Activated CD8-positive, alpha-beta memory T cell treated with anti-CD3 and anti-CD28 coated beads for 1 hour (primary cell): ENCODE data around the gene CA10.

Experiments
- DNase-seq, 2 donors: peaks; one replicate each; pipeline ENCODE4 v3.0.0-alpha.2; 2020; ENCODE audit warnings: low read depth in 1 of 2; ENCODE audit errors: extremely low read depth in 1 of 2

The CA10 gene

DNA sequence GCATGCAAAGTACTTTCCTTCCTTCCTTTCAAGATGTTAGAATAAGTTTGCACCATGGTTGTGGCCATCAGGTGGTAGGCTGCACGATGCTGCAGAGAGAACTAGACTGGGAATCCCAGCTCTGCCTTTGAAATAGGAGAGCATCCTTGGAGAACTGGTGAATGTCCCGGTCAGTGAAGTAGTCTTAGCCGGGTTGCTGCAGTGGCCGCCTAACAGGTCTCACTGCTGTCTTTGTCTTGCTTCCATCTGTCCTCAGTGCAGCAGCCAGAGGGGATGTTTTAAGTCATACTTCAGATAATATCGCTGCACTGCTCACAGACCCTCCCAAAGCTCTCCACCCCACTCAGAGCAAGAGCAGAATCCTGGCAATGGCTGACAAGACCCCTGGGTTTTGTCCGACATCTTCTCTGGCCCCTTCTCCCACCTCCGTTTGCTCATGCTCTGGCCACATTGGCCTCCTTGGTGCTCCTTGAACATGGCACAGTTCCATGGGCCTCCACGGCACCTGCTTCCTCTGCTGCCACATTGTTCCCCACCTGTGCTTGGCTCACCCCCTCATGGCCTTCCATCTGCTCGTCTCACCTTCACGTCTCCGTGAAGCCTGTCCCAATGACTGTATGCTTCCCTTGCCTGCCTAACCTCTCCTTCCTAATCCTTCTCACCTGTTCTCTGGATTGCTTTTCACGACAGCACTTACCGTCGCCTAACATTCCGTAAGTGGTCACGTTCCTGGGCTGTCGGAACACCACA lies 458.3 kb downstream of the CA10 start:
- no peak for DNase-seq

DNA sequence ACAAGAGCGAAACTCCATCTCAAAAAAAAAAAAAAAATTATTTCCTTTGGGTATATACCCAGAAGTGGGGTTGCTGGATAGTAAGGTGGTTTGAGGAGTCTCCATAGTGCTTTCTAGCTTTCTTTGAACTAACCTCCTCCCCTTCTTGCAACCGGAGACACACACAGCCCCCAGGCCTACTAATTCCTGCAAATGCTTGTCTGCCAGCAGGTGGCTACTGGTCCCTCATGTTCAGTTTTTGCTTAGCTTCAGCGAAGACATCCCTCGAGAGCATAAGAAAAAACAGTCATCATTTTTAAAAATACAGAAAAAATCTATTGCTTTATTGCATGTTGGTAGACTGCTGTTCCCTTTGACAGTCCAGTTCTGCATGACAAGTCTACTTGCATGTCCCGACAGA lies 459.2 kb downstream of the CA10 start:
- no peak for DNase-seq

DNA sequence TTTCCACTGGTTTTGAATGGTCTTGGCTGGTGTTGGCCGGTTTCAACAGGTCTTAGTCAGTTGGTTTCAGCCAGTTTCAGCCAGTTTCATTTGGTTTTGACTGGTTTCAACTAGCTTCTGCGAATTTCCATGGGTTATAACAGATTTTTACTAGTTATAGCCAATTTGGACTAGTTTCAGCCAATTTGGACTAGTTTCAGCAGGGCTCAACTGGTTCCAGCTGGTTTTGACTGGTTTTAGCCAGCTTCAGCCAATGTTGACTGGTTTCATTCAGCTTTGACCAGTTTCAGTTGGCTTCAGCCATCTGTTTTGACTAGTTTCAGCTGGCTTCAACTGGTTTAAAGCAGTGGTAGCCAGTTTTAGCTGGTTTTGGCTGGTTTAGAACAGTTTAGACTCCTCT lies 465.6 kb downstream of the CA10 start:
- DNase-seq = no peak

DNA sequence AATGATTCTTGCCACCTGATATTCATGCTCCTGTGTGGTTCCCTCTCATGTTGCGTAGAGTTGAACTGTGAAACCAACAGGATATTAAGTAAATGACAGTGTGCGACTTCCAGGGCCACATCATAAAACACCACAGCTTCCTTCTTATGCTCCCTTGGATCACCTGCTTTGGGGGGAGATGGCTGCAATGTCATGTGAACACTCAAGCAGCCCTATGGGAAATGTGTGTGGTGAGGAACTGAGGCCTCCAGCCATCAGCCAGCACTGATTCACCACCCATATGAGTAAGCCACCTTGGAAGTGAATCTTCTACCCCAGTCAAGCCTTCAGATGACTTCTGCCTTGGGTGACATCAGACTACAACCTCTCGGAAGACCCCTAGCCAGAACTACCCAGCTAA lies 470.6 kb downstream of the CA10 start:
- DNase-seq = no peak

DNA sequence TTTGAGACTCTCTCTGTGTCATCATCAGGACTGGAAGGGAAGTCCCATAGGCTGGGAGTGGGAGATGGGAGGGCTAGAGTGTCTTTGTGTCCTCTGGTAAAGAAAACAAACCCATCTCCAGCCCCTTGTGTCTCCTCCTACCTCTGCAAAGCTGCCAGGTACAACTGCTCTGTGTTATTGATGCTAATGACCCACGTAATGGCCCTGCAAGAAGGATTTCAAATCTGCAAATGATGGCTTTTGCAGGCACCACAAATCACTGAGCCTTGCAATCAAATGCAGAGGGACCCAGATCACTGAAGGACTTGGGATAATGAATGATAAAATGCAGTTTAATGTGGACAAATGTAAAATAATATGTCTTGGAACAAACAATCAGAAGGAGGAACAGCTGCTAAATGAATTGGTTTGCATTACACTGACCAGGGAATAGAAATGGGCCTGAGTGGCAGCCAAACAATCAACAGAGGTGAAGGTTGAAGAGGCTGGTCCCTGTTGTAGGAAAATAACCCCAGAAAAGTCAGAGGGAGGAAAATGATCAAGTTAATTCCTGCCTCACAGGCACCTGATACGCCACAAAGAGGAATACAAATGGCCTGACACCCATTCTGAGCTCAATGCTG lies 473.1 kb downstream of the CA10 start:
- DNase-seq = no peak

DNA sequence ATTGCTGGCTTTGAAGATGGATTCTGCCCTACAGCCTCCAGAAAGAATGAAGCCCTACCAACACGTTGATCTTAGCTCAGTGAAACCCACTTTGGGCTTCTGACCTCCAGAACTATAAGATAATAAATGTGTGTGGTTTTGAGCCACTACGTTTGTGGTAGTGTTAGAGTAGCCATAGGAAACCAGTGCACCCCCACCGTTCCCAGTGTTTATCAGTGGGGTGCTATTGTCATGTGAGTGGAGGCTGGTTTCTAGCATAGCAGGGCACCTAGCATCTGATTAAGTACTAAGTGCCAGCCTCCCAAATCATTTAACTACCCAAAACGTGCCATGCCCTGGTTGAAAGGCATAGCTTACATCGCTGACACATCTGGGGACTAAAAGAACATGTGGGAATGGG lies 474.3 kb downstream of the CA10 start:
- DNase-seq = no peak

DNA sequence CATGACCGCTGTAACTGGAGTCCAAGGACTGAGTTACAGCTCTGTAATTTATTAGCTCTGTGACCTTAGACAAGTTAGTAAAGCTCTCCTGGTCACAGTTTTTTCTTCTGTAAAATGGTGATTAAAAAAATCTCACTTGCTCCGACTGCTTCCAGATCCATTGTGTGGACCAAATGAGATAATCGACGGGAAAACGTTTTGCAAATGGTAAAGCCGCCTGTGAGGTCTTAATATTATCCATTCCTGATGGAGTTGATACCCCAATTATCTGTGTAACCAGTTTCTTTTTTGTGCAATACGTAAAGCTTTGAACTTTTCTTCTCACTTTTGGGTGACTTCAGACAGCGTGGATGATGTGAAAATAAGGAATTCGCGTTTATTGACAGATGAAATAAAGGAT lies 475.2 kb downstream of the CA10 start:
- no peak for DNase-seq

DNA sequence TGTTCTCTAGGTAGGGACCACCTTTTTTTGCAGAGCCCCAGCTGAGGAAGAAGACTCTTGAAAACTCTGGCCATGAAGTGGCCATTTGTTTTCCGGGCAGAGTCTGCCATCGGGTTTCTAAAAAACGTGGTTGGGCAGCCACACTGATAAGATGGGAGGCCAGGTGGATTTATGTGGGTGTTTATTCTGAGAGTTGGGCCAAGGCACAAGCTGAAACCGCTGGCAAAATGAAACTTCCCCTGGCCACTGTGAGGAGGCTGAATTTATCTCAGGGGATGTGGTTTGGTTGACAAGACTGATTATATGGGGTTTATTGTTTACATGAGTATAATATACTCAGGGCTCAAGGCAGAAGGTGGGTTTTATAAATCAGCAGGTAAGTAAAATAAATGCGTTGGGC lies 476.4 kb downstream of the CA10 start:
- no peak for DNase-seq

DNA sequence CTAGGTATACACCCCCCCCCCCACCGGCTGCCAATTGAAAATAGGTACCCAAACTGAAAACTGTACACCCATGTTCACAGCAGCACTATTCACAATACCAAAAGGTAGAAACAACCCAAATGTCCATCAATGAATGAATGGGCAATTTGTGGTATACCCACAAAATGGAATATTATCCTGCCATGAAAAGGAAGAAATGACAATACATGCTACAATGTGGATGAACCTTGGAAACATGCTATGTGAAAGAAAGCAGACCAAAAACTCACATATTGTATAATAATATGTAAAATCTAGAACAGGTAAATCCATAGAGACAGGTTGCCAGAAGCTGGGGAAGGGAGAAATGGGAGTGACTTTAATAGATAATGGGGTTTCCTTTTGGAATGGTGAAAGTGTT lies 480.6 kb downstream of the CA10 start:
- no peak for DNase-seq

DNA sequence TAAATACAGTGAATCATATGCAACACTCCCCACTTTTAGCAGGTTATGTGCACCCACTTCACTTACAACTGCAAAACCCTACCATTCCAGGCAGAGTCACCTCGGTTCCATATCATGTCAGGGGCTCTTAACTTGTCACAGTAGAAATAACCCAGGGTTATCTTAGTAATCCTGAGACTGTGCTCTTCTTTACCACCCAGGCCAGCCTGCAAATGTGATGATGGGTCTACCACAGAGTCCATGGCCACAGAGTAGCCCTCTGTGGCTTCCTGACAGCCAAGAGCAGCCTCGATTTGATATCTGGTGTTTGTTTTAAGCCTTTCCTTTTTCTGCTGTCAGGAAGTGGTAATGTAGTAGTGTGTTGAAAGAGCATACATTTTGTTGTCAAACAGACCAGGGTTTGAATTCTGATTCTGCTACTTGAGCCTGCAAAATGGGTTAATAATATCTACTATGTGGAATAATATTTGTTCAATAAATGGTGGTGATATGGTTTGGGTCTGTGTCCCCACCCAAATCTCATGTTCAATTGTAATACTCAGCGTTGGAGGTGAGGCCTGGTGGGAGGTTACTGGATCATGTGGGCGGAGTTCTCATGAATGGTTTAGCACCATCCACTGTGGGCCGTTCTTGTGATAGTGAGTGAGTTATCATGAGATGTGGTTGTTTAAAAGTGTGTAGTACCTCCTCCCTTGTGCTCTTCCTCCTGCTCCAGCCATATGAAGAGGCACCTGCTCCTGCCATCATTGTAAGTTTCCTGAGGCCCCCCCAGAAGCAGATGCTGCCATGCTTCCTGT lies 481.6 kb downstream of the CA10 start:
- no peak for DNase-seq

DNA sequence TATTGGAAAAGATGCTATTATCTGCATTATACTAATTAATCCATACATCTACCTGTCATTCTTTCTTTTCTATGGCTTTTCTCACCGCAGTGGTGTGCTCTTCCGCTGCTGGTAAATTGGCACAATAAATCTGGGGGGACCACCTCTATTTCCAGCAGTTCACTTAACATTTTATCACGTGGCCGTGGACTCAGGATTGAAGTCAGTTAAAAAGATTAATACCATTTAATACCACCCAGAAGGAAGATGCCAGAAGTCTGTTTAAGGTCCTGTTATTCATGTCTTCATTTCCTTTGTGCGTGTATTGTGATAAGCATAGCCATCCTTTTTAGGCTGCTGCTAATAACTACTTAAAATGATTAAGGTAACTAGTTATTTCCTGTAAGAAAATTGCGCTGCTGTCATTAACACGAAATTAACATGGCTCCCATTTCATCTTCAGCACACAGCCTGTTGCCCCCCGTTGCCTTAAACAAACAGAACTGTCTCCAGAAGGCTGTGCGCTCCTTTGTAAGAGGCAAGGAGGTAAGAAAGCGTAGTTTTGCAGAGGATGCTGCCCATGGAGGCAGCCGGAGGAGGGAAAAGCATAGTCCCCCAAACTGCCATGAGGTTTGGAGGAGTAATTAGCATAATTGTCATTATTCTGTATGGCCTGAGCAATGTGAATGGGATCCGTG lies 483.8 kb downstream of the CA10 start:
- no peak for DNase-seq

DNA sequence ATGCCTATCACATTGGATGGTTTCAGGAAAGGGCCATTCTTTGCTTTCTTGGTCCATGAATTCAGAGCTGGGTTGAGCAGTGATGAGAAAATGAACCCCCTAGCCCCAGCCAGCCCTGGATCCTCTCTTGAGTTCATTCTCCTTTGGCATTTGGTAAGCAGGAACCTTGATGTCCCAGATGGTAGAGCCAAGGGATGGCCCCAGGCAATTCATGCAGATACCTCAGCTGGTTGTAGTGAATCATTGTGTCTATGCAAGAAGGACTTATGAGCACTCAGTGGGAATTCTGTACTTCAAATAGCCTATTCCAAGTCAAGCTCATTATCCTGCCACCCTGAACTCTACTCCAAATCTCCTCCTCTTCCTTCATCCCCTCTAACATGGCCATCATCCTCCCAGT lies 485.4 kb downstream of the CA10 start:
- no peak for DNase-seq

DNA sequence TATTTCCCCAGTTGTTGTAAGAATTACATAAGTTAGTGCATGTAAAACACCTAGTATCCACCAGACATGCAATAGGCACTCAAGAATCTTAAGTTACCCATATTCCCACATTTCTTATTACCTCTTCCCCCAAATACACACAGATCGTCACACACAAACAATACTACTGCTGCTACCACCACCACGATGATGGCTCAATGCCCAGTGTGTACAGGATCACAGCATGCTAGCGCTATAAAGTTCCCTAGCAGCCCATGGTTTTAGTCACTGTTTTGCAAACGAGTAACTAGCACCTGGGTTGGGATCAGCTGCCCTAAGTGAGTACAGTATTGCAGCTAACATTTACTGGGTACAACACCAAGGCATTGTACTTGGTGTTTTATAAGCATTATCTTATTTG lies 486.4 kb downstream of the CA10 start:
- DNase-seq = no peak

DNA sequence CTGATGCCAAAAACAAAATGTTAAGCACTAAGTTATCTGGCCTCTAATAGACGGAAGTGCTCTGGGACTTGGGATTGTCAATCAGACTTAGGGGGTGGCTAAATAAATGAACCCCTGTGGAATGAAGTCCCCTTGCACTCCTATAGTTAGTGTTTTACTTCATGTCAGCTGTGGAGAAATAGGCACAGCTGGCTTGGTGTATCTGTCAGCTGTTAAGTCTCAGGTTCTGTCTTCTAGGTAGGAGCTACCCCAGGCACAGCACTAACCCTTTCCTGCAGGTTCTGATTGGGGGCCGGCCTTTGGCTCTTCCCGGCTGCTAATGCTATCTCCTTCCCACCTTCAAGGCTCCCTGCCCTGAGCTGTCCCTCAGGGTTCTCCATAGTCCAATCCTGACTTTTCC lies 487.6 kb downstream of the CA10 start:
- no peak for DNase-seq

DNA sequence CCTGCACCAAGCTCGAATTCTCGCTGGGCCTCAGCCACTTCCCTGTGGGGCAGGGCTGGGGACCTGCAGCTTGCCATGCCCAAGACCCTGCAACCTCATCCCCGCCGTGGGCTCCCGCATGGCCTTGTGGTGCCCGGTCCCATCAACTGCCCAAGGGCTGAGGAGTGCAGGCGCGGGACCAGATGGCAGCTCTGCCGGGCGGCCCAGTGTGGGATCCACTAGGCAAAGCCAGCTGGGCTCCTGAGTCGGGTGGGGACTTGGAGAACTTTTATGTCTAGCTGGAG lies 489.6 kb downstream of the CA10 start:
- DNase-seq = no peak

DNA sequence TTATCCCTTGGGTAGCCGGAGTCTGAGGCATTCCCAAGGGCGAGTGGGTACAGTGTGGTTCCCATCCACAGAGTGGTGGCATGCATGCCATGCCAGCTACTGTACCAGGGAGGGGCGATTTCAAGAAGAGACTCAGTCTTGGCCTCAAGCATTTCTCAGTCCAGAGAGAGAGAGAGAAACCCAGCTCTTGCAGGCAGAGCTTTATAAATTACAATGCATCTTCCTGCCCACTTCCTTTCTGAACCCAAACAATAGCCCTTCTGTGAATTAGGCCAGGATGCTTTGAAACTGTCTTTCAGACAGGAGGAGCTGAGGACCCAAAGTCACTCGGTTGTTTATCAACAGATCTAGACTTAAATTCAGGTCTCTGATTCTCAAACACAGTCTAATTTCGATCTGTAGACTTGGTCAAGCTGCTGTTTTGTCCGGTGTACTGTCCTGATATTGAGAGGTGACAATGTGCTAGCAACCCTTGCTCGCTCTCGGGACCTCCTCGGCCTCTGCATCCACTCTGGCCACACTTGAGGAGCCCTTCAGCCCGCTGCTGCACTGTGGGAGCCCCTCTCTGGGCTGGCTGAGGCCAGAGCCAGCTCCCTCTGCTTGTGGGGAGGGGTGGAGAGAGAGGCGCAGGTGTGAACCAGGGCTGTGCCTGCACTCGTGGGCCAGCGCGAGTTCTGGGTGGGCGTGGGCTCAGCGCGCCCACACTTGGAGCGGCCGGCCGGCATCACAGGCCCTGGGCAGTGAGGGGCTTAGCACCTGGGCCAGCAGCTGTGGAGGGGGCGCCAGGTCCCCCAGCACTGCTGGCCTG lies 490.2 kb downstream of the CA10 start:
- no peak for DNase-seq

DNA sequence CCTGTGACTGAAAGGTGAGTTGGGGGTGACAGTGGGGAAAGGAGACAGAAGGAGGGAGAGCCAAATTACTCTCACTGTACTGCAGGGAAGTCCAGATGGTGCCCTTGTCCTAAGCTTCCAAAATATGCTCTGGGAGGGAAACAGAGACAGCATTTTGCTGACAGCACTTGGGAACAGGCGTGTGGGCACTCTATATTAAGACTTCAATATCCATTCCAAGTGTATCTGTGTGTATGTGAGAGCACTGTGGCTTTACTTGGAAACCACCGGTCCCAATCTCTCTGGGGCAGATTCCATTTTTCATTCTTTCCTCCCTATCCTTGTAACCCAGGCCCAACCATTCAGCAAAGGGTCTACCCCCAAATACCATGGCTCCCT lies 490.8 kb downstream of the CA10 start:
- no peak for DNase-seq

DNA sequence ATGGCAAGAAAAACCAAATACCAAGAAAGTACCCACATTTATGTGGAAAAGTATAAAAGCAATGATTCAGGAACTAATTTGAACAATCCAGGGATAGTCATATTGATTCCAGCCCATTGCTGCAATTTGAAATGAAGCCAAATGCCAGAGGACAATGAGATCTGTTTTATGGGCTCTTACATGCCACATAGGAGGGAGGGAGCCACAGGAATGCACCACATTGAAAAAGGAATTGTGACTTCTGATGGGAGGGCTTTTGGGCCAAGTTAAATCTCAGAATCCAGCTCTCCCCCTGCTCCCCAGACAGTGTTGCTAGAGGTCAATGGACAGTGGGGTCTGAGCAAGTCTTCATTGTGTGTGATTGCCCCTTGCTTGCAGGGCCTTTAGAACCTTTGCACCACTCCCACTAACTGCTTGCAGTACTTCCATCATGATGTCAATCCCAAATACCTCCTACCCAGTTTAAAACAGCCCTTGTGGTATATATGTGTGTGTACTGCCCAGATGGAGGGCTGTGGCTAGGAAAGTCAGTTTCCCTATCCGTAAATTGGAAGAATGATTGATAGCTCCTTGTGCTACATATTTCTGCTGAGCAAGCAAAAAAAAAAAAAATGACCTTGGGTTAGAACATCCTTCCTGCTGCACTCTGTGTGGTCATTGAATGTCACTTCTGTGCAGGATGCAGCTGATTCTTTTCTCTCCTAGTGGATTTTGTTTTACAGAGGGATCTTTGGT lies 491.4 kb downstream of the CA10 start:
- DNase-seq = no peak

DNA sequence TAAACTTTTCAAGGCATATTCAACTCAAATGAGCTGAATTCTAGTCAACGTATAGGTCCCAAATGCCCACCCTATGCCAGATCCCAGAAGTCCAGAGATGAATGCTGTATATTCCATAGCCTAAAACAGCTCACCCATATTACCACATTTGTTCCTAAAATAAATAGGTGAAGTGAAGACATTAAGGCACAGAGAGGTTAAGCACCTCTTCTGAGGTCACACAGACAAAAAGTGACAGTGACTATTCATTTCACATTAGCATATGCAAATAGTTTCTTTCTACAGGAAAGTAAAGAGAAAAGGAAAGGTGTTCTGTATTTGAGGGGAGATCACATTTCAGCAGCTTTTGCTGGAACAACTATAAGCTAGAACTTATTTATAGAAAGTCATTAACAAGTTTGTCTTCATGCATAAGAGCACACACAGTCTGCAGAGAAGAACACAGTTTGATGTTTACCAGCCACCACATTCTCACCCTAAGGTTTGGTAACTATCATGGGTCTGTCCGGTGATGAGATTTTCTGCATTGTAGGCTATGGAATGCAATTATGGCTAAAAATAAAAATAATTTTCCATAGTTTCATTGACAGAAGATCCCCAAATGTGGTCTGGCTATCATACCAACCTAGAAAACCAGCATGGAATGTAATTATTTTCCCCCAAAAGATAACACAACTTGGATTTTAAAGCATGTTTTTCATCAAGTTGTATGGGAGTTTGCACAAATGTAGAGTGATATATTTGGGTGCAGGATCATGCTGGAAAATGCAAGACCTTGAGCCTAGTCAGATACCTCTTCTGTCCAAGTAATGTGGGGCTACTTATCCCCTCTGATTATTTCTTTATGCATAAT lies 496.1 kb downstream of the CA10 start:
- DNase-seq = no peak
